SK-N-SH (cell line): ENCODE measurements around the gene OR2T8. TPM values are rescaled to one million over a fixed set of nuclear protein-coding genes. Genes with fewer than 3 reads are reported as not detected.

ENCODE experiments used
- CTCF ChIA-PET: fragments of 300-600, 350-600 bp; formaldehyde crosslinking; extraction: SDS; loops from one replicate; lab custom pipeline; 2021; lab: Yijun Ruan, JAX
- POLR2A ChIA-PET: fragments of 350-600 bp; sonication (Branson Sonifier 250); formaldehyde crosslinking; extraction: SDS; loops from one replicate; lab custom pipeline; 2020; ENCODE audit warnings: antibody characterized with exemption, inconsistent platforms; lab: Yijun Ruan, JAX
- DNase-seq: peaks from one replicate; pipeline ENCODE4 v3.0.0; 2012
- H2AFZ ChIP-seq: fragments of 200-600 bp; sonication (generic); 2 replicates; pipeline ENCODE4 v1.8.1; 2016; ENCODE audit warnings: antibody characterized with exemption, mild to moderate bottlenecking, low read depth
- H3F3A ChIP-seq: fragments of 200-600 bp; sonication (generic); replicated peaks from 2 replicates; pipeline ENCODE3; 2016; ENCODE audit warnings: antibody characterized with exemption, mild to moderate bottlenecking; ENCODE audit not compliant: insufficient read depth
- H3K27ac ChIP-seq, 2 experiments: fragments of 200-500 bp in 1 of 2; fragments of 200-600 bp in 1 of 2; sonication (Bioruptor generic) in 1 of 2; sonication (generic), shearing (Covaris generic) in 1 of 2; 2 replicates each; pipeline versions ENCODE4 v1.5.1 to v1.6.1; 2014 to 2016; ENCODE audit warnings: low read depth in 2 of 2, inconsistent platforms in 1 of 2, low read length in 1 of 2, mild to moderate bottlenecking in 1 of 2, mixed read lengths in 1 of 2
- H3K27me3 ChIP-seq: fragments of 200-600 bp; sonication (generic), shearing (Covaris generic); 2 replicates; pipeline ENCODE4 v1.6.1; 2016; ENCODE audit warnings: mixed run types; ENCODE audit not compliant: insufficient read depth
- H3K36me3 ChIP-seq, 2 experiments: fragments of 200-500 bp in 1 of 2; fragments of 200-600 bp in 1 of 2; sonication (Bioruptor generic) in 1 of 2; sonication (generic) in 1 of 2; replicated peaks in 1 of 2; 2 replicates each; pipeline versions ENCODE3 to v1.5.1; 2014 to 2016; ENCODE audit warnings: low read length in 1 of 2, mild to moderate bottlenecking in 1 of 2; ENCODE audit not compliant: insufficient read depth in 2 of 2, control insufficient read depth in 1 of 2
- H3K4me1 ChIP-seq, 2 experiments: fragments of 200-500 bp in 1 of 2; fragments of 200-600 bp in 1 of 2; sonication (Bioruptor generic) in 1 of 2; sonication (generic), shearing (Covaris generic) in 1 of 2; 2 replicates each; pipeline versions ENCODE4 v1.5.1 to v1.6.1; 2014 to 2016; ENCODE audit warnings: low read depth in 1 of 2, low read length in 1 of 2, mixed run types in 1 of 2; ENCODE audit not compliant: insufficient read depth in 2 of 2, control insufficient read depth in 1 of 2
- H3K4me2 ChIP-seq: fragments of 200-600 bp; sonication (generic), shearing (Covaris generic); 2 replicates; pipeline ENCODE4 v1.6.1; 2017; ENCODE audit warnings: mixed run types
- H3K4me3 ChIP-seq, 2 experiments: fragments of 200-500 bp in 1 of 2; fragments of 200-600 bp in 1 of 2; sonication (Bioruptor generic) in 1 of 2; sonication (generic), shearing (Covaris generic) in 1 of 2; 2 replicates each; pipeline versions ENCODE4 v1.5.1 to v1.8.1; 2014 to 2016; ENCODE audit warnings: low read depth in 2 of 2, inconsistent platforms in 1 of 2, low read length in 1 of 2, mild to moderate bottlenecking in 1 of 2, mixed read lengths in 1 of 2, moderate library complexity in 1 of 2
- H3K79me2 ChIP-seq: fragments of 200-600 bp; sonication (generic); 2 replicates; pipeline ENCODE4 v1.8.1; 2017; ENCODE audit warnings: mild to moderate bottlenecking; ENCODE audit not compliant: insufficient read depth
- H3K9ac ChIP-seq: fragments of 200-600 bp; sonication (generic); 2 replicates; pipeline ENCODE4 v1.6.1; 2017; ENCODE audit warnings: mixed run types
- H3K9me2 ChIP-seq: fragments of 200-600 bp; sonication (generic); 2 replicates; pipeline ENCODE4 v1.6.1; 2017; ENCODE audit warnings: mixed run types
- H3K9me3 ChIP-seq: fragments of 200-600 bp; sonication (generic); 2 replicates; pipeline ENCODE4 v1.6.1; 2017; ENCODE audit warnings: mixed run types, mild to moderate bottlenecking, moderate library complexity
- H4K20me1 ChIP-seq: fragments of 200-600 bp; sonication (generic); 2 replicates; pipeline ENCODE4 v1.6.1; 2017; ENCODE audit warnings: mild to moderate bottlenecking, mixed run types; ENCODE audit not compliant: insufficient read depth
- ELF1 ChIP-seq: IDR thresholded peaks from 2 replicates; pipeline ENCODE4 v1.4.0; 2012
- FOXJ3 ChIP-seq: sonication (generic); formaldehyde crosslinking; IDR thresholded peaks from 2 replicates; pipeline ENCODE4 v1.5.1; 2020; ENCODE audit warnings: mild to moderate bottlenecking, missing genetic modification reagents
- GABPA ChIP-seq: IDR thresholded peaks from 2 replicates; pipeline ENCODE4 v1.4.0; 2012; ENCODE audit warnings: low read depth, mild to moderate bottlenecking
- GATA2 ChIP-seq: sonication (generic); formaldehyde crosslinking; IDR thresholded peaks from 2 replicates; pipeline ENCODE4 v1.5.0; 2020; ENCODE audit warnings: mild to moderate bottlenecking, missing genetic modification reagents
- MEF2A ChIP-seq: IDR thresholded peaks from 2 replicates; pipeline ENCODE4 v1.4.0; 2012; ENCODE audit warnings: low read depth, borderline replicate concordance
- MXI1 ChIP-seq: IDR thresholded peaks from 2 replicates; pipeline ENCODE4 v1.6.1; 2012; ENCODE audit warnings: mild to moderate bottlenecking, low read depth, low read length, improper control_type of control experiment
- POLR2AphosphoS5 ChIP-seq: IDR thresholded peaks from 2 replicates; pipeline ENCODE4 v1.6.1; 2012; ENCODE audit warnings: low read depth, low read length
- RFX5 ChIP-seq: IDR thresholded peaks from 2 replicates; pipeline ENCODE4 v1.6.1; 2012; ENCODE audit warnings: mild to moderate bottlenecking, improper control_type of control experiment, low read length
- SIN3A ChIP-seq: IDR thresholded peaks from 2 replicates; pipeline ENCODE4 v1.6.1; 2012; ENCODE audit warnings: low read depth, mild to moderate bottlenecking, low read length, moderate library complexity, borderline replicate concordance
- TCF12 ChIP-seq: IDR thresholded peaks from 2 replicates; pipeline ENCODE4 v1.4.0; 2012
- TEAD4 ChIP-seq: IDR thresholded peaks from 2 replicates; pipeline ENCODE4 v1.4.0; 2012; ENCODE audit warnings: mild to moderate bottlenecking, borderline replicate concordance; ENCODE audit not compliant: insufficient read depth
- YY1 ChIP-seq: IDR thresholded peaks from 2 replicates; pipeline ENCODE4 v1.4.0; 2012; ENCODE audit warnings: low read depth, mild to moderate bottlenecking
- WGBS: methylation state at CpG from one replicate; pipeline ENCODE4 v1.1.6; 2017; ENCODE audit warnings: low lambda C conversion rate; 5-methylcytosine and 5-hydroxymethylcytosine counted together
- polyA plus RNA-seq, 3 experiments: library from polyadenylated mRNA; depleted of rRNA; stranded (reverse); fragments of >200 nt; gene quantifications; 2 replicates each; pipeline ENCODE4 v1.2.3, GENCODE V29; 2012
- TF ChIP-seq, protein P1 (sequence below): fragments of 200-600 bp; sonication (generic); IDR thresholded peaks from 2 replicates; pipeline ENCODE4 v1.6.1; 2017; ENCODE audit warnings: antibody characterized with exemption, mild to moderate bottlenecking, moderate library complexity
- TF ChIP-seq, protein P2 (sequence below): IDR thresholded peaks from 2 replicates; pipeline ENCODE4 v1.4.0; 2012; ENCODE audit warnings: low read depth
- TF ChIP-seq, protein P3 (sequence below): IDR thresholded peaks from 2 replicates; pipeline ENCODE4; 2012
- TF ChIP-seq, protein P4 (sequence below): fragments of 150-350 bp; IDR thresholded peaks from 2 replicates; pipeline ENCODE4 v1.6.1; 2017; ENCODE audit warnings: antibody characterized with exemption, low read length, low read depth, borderline replicate concordance

Gene OR2T8
- polyA plus RNA-seq, 1 of the 3 experiments (the other 2 are of a cell fraction), result not detected

DNA sequence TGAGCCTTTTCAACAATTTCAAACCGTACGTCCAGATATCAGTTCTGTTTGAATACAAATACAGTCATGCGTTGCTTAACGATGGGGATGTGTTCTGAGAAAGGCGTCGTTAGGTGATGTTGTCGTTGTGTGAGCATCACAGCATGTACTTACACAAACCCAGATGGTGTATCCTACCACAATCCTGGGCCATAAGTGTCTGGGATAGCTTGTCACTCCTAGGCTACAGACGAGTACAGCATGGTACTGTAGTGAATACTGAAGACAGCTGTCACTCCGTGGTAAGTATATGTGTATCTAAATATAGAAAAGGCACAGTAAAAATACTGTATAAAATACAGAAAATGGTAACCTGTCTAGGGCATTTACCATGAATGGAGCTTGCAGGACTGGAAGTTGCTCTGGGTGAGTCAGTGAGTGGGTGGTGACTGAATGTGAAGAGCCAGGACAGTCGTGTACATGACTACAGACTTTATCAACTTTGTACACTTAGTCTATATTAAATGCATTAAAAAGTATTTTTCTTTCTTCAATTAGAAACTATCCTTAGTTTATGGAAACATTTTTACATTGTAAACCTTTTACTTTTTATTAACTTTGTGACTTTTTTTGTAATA lies 35.1 kb upstream of the OR2T8 start:
- H4K20me1 ChIP-seq, result no peaks in the 10 kb centered on the region
- no peaks in the 10 kb centered on the region for H3K9me2 ChIP-seq
- CTCF ChIA-PET, result no interaction called here
- H3K27me3 ChIP-seq, result peaks cover 3% of the 10 kb centered on the region; the same call in 1 of the 2 replicates
- H3K4me2 ChIP-seq, result no peak overlapping the region
- DNase-seq, result no peak
- WGBS, result 31% methylated on average over 10 of the region's 10 CpGs
- no peak overlapping the region for H3K27ac ChIP-seq
- H3K4me1 ChIP-seq, result no peaks in the 10 kb centered on the region
- no peaks in the 10 kb centered on the region for H3K9me3 ChIP-seq
- POLR2A ChIA-PET, result no interaction called here
- H3F3A ChIP-seq, result no peaks in the 10 kb centered on the region
- TF ChIP-seq, protein P1, sequence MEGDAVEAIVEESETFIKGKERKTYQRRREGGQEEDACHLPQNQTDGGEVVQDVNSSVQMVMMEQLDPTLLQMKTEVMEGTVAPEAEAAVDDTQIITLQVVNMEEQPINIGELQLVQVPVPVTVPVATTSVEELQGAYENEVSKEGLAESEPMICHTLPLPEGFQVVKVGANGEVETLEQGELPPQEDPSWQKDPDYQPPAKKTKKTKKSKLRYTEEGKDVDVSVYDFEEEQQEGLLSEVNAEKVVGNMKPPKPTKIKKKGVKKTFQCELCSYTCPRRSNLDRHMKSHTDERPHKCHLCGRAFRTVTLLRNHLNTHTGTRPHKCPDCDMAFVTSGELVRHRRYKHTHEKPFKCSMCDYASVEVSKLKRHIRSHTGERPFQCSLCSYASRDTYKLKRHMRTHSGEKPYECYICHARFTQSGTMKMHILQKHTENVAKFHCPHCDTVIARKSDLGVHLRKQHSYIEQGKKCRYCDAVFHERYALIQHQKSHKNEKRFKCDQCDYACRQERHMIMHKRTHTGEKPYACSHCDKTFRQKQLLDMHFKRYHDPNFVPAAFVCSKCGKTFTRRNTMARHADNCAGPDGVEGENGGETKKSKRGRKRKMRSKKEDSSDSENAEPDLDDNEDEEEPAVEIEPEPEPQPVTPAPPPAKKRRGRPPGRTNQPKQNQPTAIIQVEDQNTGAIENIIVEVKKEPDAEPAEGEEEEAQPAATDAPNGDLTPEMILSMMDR, result no peak
- TF ChIP-seq TEAD4 (no peak), GABPA (no peak), MEF2A (no peak), TCF12 (no peak), FOXJ3 (CRISPR knock-in tag) (no peak), MXI1 (no peak), SIN3A (no peak), RFX5 (no peak), GATA2 (CRISPR knock-in tag) (no peak), YY1 (no peak), ELF1 (no peak), POLR2AphosphoS5 (no peak)
- TF ChIP-seq, protein P2, sequence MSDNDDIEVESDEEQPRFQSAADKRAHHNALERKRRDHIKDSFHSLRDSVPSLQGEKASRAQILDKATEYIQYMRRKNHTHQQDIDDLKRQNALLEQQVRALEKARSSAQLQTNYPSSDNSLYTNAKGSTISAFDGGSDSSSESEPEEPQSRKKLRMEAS, result no peak
- TF ChIP-seq, protein P3, sequence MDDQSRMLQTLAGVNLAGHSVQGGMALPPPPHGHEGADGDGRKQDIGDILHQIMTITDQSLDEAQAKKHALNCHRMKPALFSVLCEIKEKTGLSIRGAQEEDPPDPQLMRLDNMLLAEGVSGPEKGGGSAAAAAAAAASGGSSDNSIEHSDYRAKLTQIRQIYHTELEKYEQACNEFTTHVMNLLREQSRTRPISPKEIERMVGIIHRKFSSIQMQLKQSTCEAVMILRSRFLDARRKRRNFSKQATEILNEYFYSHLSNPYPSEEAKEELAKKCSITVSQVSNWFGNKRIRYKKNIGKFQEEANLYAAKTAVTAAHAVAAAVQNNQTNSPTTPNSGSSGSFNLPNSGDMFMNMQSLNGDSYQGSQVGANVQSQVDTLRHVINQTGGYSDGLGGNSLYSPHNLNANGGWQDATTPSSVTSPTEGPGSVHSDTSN, result no peak
- TF ChIP-seq, protein P4, sequence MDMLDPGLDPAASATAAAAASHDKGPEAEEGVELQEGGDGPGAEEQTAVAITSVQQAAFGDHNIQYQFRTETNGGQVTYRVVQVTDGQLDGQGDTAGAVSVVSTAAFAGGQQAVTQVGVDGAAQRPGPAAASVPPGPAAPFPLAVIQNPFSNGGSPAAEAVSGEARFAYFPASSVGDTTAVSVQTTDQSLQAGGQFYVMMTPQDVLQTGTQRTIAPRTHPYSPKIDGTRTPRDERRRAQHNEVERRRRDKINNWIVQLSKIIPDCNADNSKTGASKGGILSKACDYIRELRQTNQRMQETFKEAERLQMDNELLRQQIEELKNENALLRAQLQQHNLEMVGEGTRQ, result no peak
- no peaks in the 10 kb centered on the region for H3K36me3 ChIP-seq
- no peak overlapping the region for H3K4me3 ChIP-seq
- no peaks in the 10 kb centered on the region for H3K79me2 ChIP-seq
- no peak overlapping the region for H3K9ac ChIP-seq
- no peak overlapping the region for H2AFZ ChIP-seq
